Keratinocyte (primary cell): ENCODE data around the gene ZNF2. TPM values are rescaled to one million over a fixed set of nuclear protein-coding genes. Genes with fewer than 3 reads are reported as not detected.

Experiments
- DNase-seq: peaks from one replicate; pipeline ENCODE4 v3.0.0-alpha.2; 2011; ENCODE audit warnings: low read depth, missing footprints, low spot score
- FAIRE-seq: peaks from 2 replicates; lab custom pipeline; 2011; peaks lifted over from hg19 to GRCh38; lab: Jason Lieb, UNC
- H2AFZ ChIP-seq: 2 replicates; pipeline ENCODE4 v1.6.0; 2012; ENCODE audit warnings: low read length, control low read depth, inconsistent platforms; ENCODE audit not compliant: control insufficient read depth
- H3K27ac ChIP-seq: 2 replicates; pipeline ENCODE4 v1.5.1; 2011; ENCODE audit warnings: low read length; ENCODE audit not compliant: control insufficient read depth, insufficient read depth
- H3K27me3 ChIP-seq: 3 replicates; pipeline ENCODE4 v1.6.0; 2011; ENCODE audit warnings: low read length; ENCODE audit not compliant: control insufficient read depth, insufficient read depth; ENCODE audit errors: extremely low read depth
- H3K36me3 ChIP-seq, 2 experiments: 2 replicates in 1 of 2; 3 replicates in 1 of 2; pipeline ENCODE4 v1.5.1; 2011; ENCODE audit warnings: low read length in 2 of 2, mild to moderate bottlenecking in 1 of 2; ENCODE audit not compliant: control insufficient read depth in 2 of 2, insufficient read depth in 2 of 2; ENCODE audit errors: extremely low read depth in 1 of 2
- H3K4me1 ChIP-seq: 3 replicates; pipeline ENCODE4 v1.5.1; 2011; ENCODE audit warnings: low read length; ENCODE audit not compliant: control insufficient read depth, insufficient read depth; ENCODE audit errors: extremely low read depth
- H3K4me2 ChIP-seq: 3 replicates; pipeline ENCODE4 v1.6.0; 2011; ENCODE audit warnings: low read depth, low read length; ENCODE audit not compliant: control insufficient read depth, insufficient read depth; ENCODE audit errors: extremely low read depth
- H3K4me3 ChIP-seq, 3 experiments: fragments of 200-600 bp in 1 of 3; sonication (generic) in 1 of 3; 2 replicates in 2 of 3; 3 replicates in 1 of 3; pipeline ENCODE4 v1.5.1; 2011 to 2016; ENCODE audit warnings: low read length in 3 of 3, mild to moderate bottlenecking in 3 of 3, control low read depth in 2 of 3, inconsistent platforms in 1 of 3, low read depth in 1 of 3, mixed read lengths in 1 of 3, mixed run types in 1 of 3, moderate library complexity in 1 of 3; ENCODE audit not compliant: control insufficient read depth in 2 of 3, insufficient read depth in 2 of 3; ENCODE audit errors: extremely low read depth in 1 of 3
- H3K79me2 ChIP-seq: 2 replicates; pipeline ENCODE4 v1.6.0; 2012; ENCODE audit warnings: low read length; ENCODE audit not compliant: control insufficient read depth, insufficient read depth
- H3K9ac ChIP-seq: 3 replicates; pipeline ENCODE4 v1.6.0; 2011; ENCODE audit warnings: low read length; ENCODE audit not compliant: control insufficient read depth, insufficient read depth; ENCODE audit errors: extremely low read depth
- H3K9me1 ChIP-seq: 3 replicates; pipeline ENCODE4 v1.6.0; 2011; ENCODE audit warnings: low read length; ENCODE audit not compliant: control insufficient read depth, insufficient read depth; ENCODE audit errors: extremely low read depth
- H3K9me3 ChIP-seq: 2 replicates; pipeline ENCODE4 v1.5.1; 2012; ENCODE audit warnings: low read depth, low read length; ENCODE audit not compliant: control insufficient read depth
- H4K20me1 ChIP-seq: 3 replicates; pipeline ENCODE4 v1.6.0; 2011; ENCODE audit warnings: low read length; ENCODE audit not compliant: control insufficient read depth, insufficient read depth; ENCODE audit errors: extremely low read depth
- EZH2 ChIP-seq: IDR thresholded peaks from one replicate; pipeline ENCODE4 v1.6.1; 2012; ENCODE audit warnings: inconsistent platforms, mild to moderate bottlenecking, low read length, moderate library complexity
- dilution Hi-C: fragments of 300-500 bp; cut with MboI; formaldehyde crosslinking; loops from one replicate; pipeline ENCODE4 v1.7.0; 2020; ENCODE audit warnings: low sequenced_read_pairs; ENCODE audit not compliant: extremely low pct_ligation_motif_present
- polyA plus RNA-seq, 5 experiments: library from polyadenylated mRNA; depleted of rRNA in 3 of 5; stranded (reverse) in 3 of 5; stranded (forward) in 1 of 5; unstranded in 1 of 5; fragments of >200 nt; gene quantifications; 1 replicate in 1 of 5; 2 replicates in 3 of 5; 3 replicates in 1 of 5; pipeline versions ENCODE4 v1.2.1 to v1.2.3, GENCODE V29; 2011 to 2012; ENCODE audit warnings: missing spikeins in 2 of 5, low read depth in 1 of 5, low replicate concordance in 1 of 5
- TF ChIP-seq, protein P1 (sequence below), 3 experiments: IDR thresholded peaks in 1 of 3; conservative IDR thresholded peaks in 1 of 3; optimal IDR thresholded peaks in 1 of 3; 2 replicates in 2 of 3; 3 replicates in 1 of 3; pipeline versions ENCODE3 to v1.5.1; 2011; ENCODE audit warnings: low read length in 3 of 3, mild to moderate bottlenecking in 3 of 3, moderate library complexity in 2 of 3, control low read depth in 1 of 3, inconsistent platforms in 1 of 3; ENCODE audit not compliant: insufficient read depth in 2 of 3; ENCODE audit errors: extremely low read depth in 1 of 3

Gene ZNF2
- polyA plus RNA-seq, 1 donor (not counting 4 experiments of a cell fraction or from before 2014, with no cell fraction given): 3.1 TPM

- H3K79me2 ChIP-seq: peaks cover under 1% of the 10 kb centered on the region
- H3K27me3 ChIP-seq: no peaks in the 10 kb centered on the region
- no peak overlapping the region for H2AFZ ChIP-seq
- H3K36me3 ChIP-seq: peaks cover 0 to 3% of the 10 kb centered on the region in 2 experiments
- peaks cover under 1% of the 10 kb centered on the region for H3K4me1 ChIP-seq
- no peak overlapping the region for H3K27ac ChIP-seq
- dilution Hi-C loops: no loop called here
- H4K20me1 ChIP-seq: no peaks in the 10 kb centered on the region
- no peak overlapping the region for H3K4me3 ChIP-seq
- DNase-seq: no peak
- H3K9ac ChIP-seq: no peak overlapping the region
- no peaks in the 10 kb centered on the region for H3K9me3 ChIP-seq
- no peaks in the 10 kb centered on the region for H3K9me1 ChIP-seq
- no peak for FAIRE-seq
- TF ChIP-seq, protein P1, sequence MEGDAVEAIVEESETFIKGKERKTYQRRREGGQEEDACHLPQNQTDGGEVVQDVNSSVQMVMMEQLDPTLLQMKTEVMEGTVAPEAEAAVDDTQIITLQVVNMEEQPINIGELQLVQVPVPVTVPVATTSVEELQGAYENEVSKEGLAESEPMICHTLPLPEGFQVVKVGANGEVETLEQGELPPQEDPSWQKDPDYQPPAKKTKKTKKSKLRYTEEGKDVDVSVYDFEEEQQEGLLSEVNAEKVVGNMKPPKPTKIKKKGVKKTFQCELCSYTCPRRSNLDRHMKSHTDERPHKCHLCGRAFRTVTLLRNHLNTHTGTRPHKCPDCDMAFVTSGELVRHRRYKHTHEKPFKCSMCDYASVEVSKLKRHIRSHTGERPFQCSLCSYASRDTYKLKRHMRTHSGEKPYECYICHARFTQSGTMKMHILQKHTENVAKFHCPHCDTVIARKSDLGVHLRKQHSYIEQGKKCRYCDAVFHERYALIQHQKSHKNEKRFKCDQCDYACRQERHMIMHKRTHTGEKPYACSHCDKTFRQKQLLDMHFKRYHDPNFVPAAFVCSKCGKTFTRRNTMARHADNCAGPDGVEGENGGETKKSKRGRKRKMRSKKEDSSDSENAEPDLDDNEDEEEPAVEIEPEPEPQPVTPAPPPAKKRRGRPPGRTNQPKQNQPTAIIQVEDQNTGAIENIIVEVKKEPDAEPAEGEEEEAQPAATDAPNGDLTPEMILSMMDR (optimal IDR thresholded peaks at IDR 0.05 in 1 of 3, IDR thresholded peaks at IDR 0.05 in 1 of 3, conservative IDR thresholded peaks at IDR 0.05 in 1 of 3; ENCODE audit: extremely low read depth in 1 of 3, insufficient read depth in 2 of 3, low read length in 3 of 3): no peak
- TF ChIP-seq EZH2: no peak
- no peak overlapping the region for H3K4me2 ChIP-seq
Observed at GRCh38 chr2:95171902-95172301, 6.3 kb downstream of the ZNF2 start.

- Histone ChIP-seq H3K79me2 (no peaks in the 10 kb centered on the region), H3K9me3 (no peaks in the 10 kb centered on the region), H3K4me1 (no peaks in the 10 kb centered on the region), H3K9me1 (no peaks in the 10 kb centered on the region), H3K4me3 (no peak overlapping the region), H3K4me2 (no peak overlapping the region), H3K36me3 (peaks cover 0 to 8% of the 10 kb centered on the region in 2 experiments), H2AFZ (no peak overlapping the region), H3K27me3 (no peaks in the 10 kb centered on the region), H4K20me1 (no peaks in the 10 kb centered on the region), H3K9ac (no peak overlapping the region), H3K27ac (no peak overlapping the region)
- dilution Hi-C loops: no loop called here
- TF ChIP-seq EZH2: no peak
- TF ChIP-seq, protein P1 (optimal IDR thresholded peaks at IDR 0.05 in 1 of 3, IDR thresholded peaks at IDR 0.05 in 1 of 3, conservative IDR thresholded peaks at IDR 0.05 in 1 of 3; ENCODE audit: extremely low read depth in 1 of 3, insufficient read depth in 2 of 3, low read length in 3 of 3): no peak
- DNase-seq (no peak), FAIRE-seq (no peak)
Observed at GRCh38 chr2:95174031-95174542, 8.5 kb downstream of the ZNF2 start.
